ENCODE measurements around the gene CNGB1. TPM values are rescaled to one million over a fixed set of nuclear protein-coding genes. Genes with fewer than 3 reads are reported as not detected.

CNGB1 gene
- total and polyA plus RNA-seq, 2 experiments from 2014 or later: not detected

GRCh38 chr16:57884655-57885133, 86.2 kb downstream of the CNGB1 start:
- Histone ChIP-seq H3K4me2 (no peak overlapping the region), H3K79me2 (no peaks in the 10 kb centered on the region), H3K9me3 (ENCODE audit: low read depth) (no peaks in the 10 kb centered on the region), H3K27ac (no peak overlapping the region), H3K36me3 (replicated peaks; ENCODE audit: insufficient read depth, low read depth) (no peaks in the 10 kb centered on the region), H3K4me1 (ENCODE audit: insufficient read depth) (no peaks in the 10 kb centered on the region), H4K20me1 (ENCODE audit: insufficient read depth, poor library complexity, severe bottlenecking) (no peaks in the 10 kb centered on the region), H3K4me3 (no peak overlapping the region), H2AFZ (no peak overlapping the region), H3K9me2 (replicated peaks; ENCODE audit: insufficient read depth) (no peaks in the 10 kb centered on the region), H3K27me3 (peaks cover 10% of the 10 kb centered on the region)
- TF ChIP-seq CTCF (IDR thresholded peaks at IDR 0.05; ENCODE audit: poor library complexity): no peak
- no peak for TF ChIP-seq EZH2 (IDR thresholded peaks at IDR 0.05; ENCODE audit: borderline replicate concordance)
- no peak for TF ChIP-seq EZH2phosphoT487 (IDR thresholded peaks at IDR 0.05; ENCODE audit: low read depth, severe bottlenecking, unreplicated experiment)
- WGBS (ENCODE audit: low lambda C conversion rate, missing lambda C conversion rate): 63% methylated on average over 7 of the region's 7 CpGs
- DNase-seq (ENCODE audit: low spot score): no peak

DNA sequence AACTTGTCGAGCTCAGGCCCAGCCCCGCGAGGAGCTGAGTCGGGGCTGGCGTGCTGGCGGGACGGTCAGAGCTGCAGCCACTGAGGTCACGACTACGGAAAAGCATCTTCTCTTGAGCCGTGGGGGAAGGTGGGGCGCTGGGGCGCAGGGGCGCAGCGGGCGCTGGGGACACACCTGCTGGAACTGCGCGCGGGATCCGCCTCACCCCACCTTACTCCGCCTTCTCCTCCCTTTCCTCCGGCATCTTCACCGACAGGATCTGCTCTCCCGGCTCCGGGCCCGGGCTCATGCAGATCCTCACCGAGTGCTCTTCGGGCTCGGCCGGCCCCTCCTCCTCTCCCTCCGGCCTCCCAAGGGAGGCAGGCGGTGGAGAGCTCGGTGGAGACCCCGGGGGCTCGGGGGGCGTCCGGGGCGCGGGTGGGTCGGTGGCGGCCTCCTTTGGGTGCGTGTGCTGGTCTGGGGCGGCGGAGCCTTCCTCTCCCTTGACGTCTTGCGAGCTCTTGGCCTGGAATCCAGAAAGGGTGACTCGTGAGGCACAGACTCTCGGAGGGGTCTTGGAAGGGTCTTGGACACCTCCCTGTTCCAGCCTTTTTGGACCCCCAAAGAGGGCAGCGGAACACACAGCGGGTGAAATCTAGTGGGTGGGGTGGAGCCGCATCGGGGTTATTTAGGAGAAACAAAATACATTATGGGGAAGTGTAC, 86.8 kb downstream of the CNGB1 start:
- 87% methylated on average over 19 of the region's 51 CpGs for WGBS (ENCODE audit: low lambda C conversion rate, missing lambda C conversion rate)
- Histone ChIP-seq H4K20me1 (ENCODE audit: insufficient read depth, poor library complexity, severe bottlenecking) (no peaks in the 10 kb centered on the region), H3K4me1 (ENCODE audit: insufficient read depth) (no peaks in the 10 kb centered on the region), H3K79me2 (no peaks in the 10 kb centered on the region), H3K27ac (no peak overlapping the region), H2AFZ (no peak overlapping the region), H3K27me3 (peaks cover 10% of the 10 kb centered on the region), H3K4me3 (no peak overlapping the region), H3K9me3 (ENCODE audit: low read depth) (no peaks in the 10 kb centered on the region), H3K4me2 (no peak overlapping the region), H3K36me3 (replicated peaks; ENCODE audit: insufficient read depth, low read depth) (no peaks in the 10 kb centered on the region), H3K9me2 (replicated peaks; ENCODE audit: insufficient read depth) (no peaks in the 10 kb centered on the region)
- DNase-seq (ENCODE audit: low spot score): no peak
- TF ChIP-seq CTCF (IDR thresholded peaks at IDR 0.05; ENCODE audit: poor library complexity) (no peak), EZH2 (IDR thresholded peaks at IDR 0.05; ENCODE audit: borderline replicate concordance) (no peak), EZH2phosphoT487 (IDR thresholded peaks at IDR 0.05; ENCODE audit: low read depth, severe bottlenecking, unreplicated experiment) (no peak)

DNA sequence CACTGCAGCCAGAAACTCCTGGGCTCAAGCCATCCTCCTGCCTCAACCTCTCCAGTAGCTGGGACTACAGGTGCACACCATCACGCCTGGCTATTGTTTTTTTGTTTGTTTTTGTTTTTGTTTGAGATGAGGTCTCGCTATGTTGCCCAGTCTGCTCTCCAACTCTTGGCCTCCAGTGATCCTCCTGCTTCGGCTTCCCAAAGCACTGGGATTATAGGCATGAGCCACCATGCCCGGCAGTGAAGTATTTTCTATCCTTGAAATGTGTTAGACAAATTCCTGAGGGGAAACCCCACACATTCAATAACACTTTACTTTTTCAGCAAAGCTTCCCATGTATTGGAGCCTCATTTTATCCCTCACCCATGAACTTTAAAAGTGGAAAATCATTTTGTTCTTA, 87.4 kb downstream of the CNGB1 start:
- Histone ChIP-seq H3K27me3 (peaks cover 10% of the 10 kb centered on the region), H3K4me1 (ENCODE audit: insufficient read depth) (no peaks in the 10 kb centered on the region), H3K4me3 (no peak overlapping the region), H2AFZ (no peak overlapping the region), H4K20me1 (ENCODE audit: insufficient read depth, poor library complexity, severe bottlenecking) (no peaks in the 10 kb centered on the region), H3K4me2 (no peak overlapping the region), H3K27ac (no peak overlapping the region), H3K9me3 (ENCODE audit: low read depth) (no peaks in the 10 kb centered on the region), H3K36me3 (replicated peaks; ENCODE audit: insufficient read depth, low read depth) (no peaks in the 10 kb centered on the region), H3K9me2 (replicated peaks; ENCODE audit: insufficient read depth) (no peaks in the 10 kb centered on the region), H3K79me2 (no peaks in the 10 kb centered on the region)
- 76% methylated on average over 4 of the region's 4 CpGs for WGBS (ENCODE audit: low lambda C conversion rate, missing lambda C conversion rate)
- TF ChIP-seq CTCF (IDR thresholded peaks at IDR 0.05; ENCODE audit: poor library complexity) (no peak), EZH2 (IDR thresholded peaks at IDR 0.05; ENCODE audit: borderline replicate concordance) (no peak), EZH2phosphoT487 (IDR thresholded peaks at IDR 0.05; ENCODE audit: low read depth, severe bottlenecking, unreplicated experiment) (no peak)
- no peak for DNase-seq (ENCODE audit: low spot score)
